PC-3 (cell line): ENCODE data around the gene BICRA. TPM values are rescaled to one million over a fixed set of nuclear protein-coding genes. Genes with fewer than 3 reads are reported as not detected.

Source experiments
- ATAC-seq: fragments of 200-7000 bp; cut with Tn5 transposase; 2 replicates; pipeline ENCODE4 v1.9.1; 2020; ENCODE audit warnings: mild to moderate bottlenecking, moderate library complexity
- BruUV-seq: library from RNA; stranded (reverse); fragments of 400-500 nt; replicated peaks from 2 replicates; lab custom pipeline; 2021; lab: Mats Ljungman, UMichigan
- CTCF ChIA-PET: fragments of 300-600 bp; sonication (Branson Sonifier 250); formaldehyde crosslinking; loops from one replicate; lab custom pipeline; 2022; ENCODE audit warnings: antibody characterized with exemption; lab: Charles Lee
- POLR2A ChIA-PET: fragments of 300-600 bp; sonication (Branson Sonifier 250); formaldehyde crosslinking; loops from one replicate; lab custom pipeline; 2022; ENCODE audit warnings: antibody characterized with exemption; ENCODE audit not compliant: unreplicated experiment; lab: Charles Lee
- DNase-seq: peaks from one replicate; pipeline ENCODE4 v3.0.0-alpha.2; 2015
- H2AFZ ChIP-seq: fragments of 300-600 bp; sonication (generic); 2 replicates; pipeline ENCODE4 v1.6.0; 2016; ENCODE audit warnings: antibody characterized with exemption, low read length
- H3F3A ChIP-seq: fragments of 300-600 bp; sonication (generic); one replicate; pipeline ENCODE4 v1.6.0; 2017; ENCODE audit warnings: antibody characterized with exemption, low read length, control low read depth, mild to moderate bottlenecking; ENCODE audit not compliant: unreplicated experiment
- H3K27ac ChIP-seq: fragments of 300-600 bp; sonication (generic); 2 replicates; pipeline ENCODE4 v1.5.1; 2016; ENCODE audit warnings: mild to moderate bottlenecking, low read length
- H3K27me3 ChIP-seq: fragments of 300-600 bp; sonication (generic); 2 replicates; pipeline ENCODE4 v1.6.1; 2016; ENCODE audit warnings: low read length, mixed read lengths
- H3K36me3 ChIP-seq: fragments of 300-600 bp; sonication (generic); 2 replicates; pipeline ENCODE4 v1.6.1; 2016; ENCODE audit warnings: low read depth, mixed run types, low read length, mixed read lengths
- H3K4me1 ChIP-seq: fragments of 300-600 bp; sonication (generic); 2 replicates; pipeline ENCODE4 v1.5.1; 2016; ENCODE audit warnings: low read length; ENCODE audit not compliant: insufficient read depth
- H3K4me2 ChIP-seq: fragments of 300-600 bp; sonication (generic); 2 replicates; pipeline ENCODE4 v1.6.0; 2016; ENCODE audit warnings: low read length
- H3K4me3 ChIP-seq: fragments of 300-600 bp; sonication (generic); 2 replicates; pipeline ENCODE4 v1.5.1; 2016; ENCODE audit warnings: mild to moderate bottlenecking, low read length, mixed read lengths
- H3K79me2 ChIP-seq: fragments of 300-600 bp; sonication (generic); 2 replicates; pipeline ENCODE4 v1.6.1; 2017; ENCODE audit warnings: low read length, mixed read lengths
- H3K9ac ChIP-seq: fragments of 300-600 bp; sonication (generic); 2 replicates; pipeline ENCODE4 v1.6.0; 2016; ENCODE audit warnings: mild to moderate bottlenecking, low read length
- H3K9me2 ChIP-seq: fragments of 300-600 bp; sonication (generic); replicated peaks from 2 replicates; pipeline ENCODE4 v1.6.1; 2016; ENCODE audit warnings: mixed run types, low read length, mixed read lengths
- H3K9me3 ChIP-seq: fragments of 300-600 bp; sonication (generic); 2 replicates; pipeline ENCODE4 v1.6.1; 2016; ENCODE audit warnings: low read length, mixed read lengths
- H4K20me1 ChIP-seq: fragments of 300-600 bp; sonication (generic); 2 replicates; pipeline ENCODE4 v1.6.1; 2016; ENCODE audit warnings: low read length, mixed read lengths
- EZH2 ChIP-seq: fragments of 300-600 bp; sonication (generic); IDR thresholded peaks from one replicate; pipeline ENCODE4 v1.6.1; 2017; ENCODE audit warnings: antibody characterized with exemption, mild to moderate bottlenecking, low read length; ENCODE audit not compliant: unreplicated experiment
- EZH2phosphoT487 ChIP-seq: fragments of 300-600 bp; sonication (generic); IDR thresholded peaks from 2 replicates; pipeline ENCODE4 v1.6.1; 2018; ENCODE audit warnings: mild to moderate bottlenecking, antibody characterized with exemption, low read length, borderline replicate concordance
- intact Hi-C: fragments of 100-400 bp; cut with micrococcal nuclease; formaldehyde crosslinking; loops from 2 replicates; pipeline ENCODE4 v1.9.0; 2023
- total RNA-seq: library from RNA; depleted of rRNA; stranded (reverse); fragments of >200 nt; gene quantifications from 2 replicates; pipeline ENCODE4 v1.2.3, GENCODE V29; 2014
- TF ChIP-seq, protein P1 (sequence below): fragments of 300-600 bp; sonication (generic); conservative IDR thresholded peaks from 2 replicates; pipeline ENCODE4 v1.5.1; 2017; ENCODE audit warnings: antibody characterized with exemption, low read depth, mild to moderate bottlenecking, low read length

BICRA gene
- total RNA-seq, 1 experiment from 2014 or later: 1.2 TPM

- no peaks in the 10 kb centered on the region for H3K9me3 ChIP-seq
- intact Hi-C loops: no loop called here
- ChIA-PET POLR2A (no interaction called here), CTCF (no interaction called here)
- no peak for TF ChIP-seq EZH2phosphoT487
- TF ChIP-seq, protein P1, sequence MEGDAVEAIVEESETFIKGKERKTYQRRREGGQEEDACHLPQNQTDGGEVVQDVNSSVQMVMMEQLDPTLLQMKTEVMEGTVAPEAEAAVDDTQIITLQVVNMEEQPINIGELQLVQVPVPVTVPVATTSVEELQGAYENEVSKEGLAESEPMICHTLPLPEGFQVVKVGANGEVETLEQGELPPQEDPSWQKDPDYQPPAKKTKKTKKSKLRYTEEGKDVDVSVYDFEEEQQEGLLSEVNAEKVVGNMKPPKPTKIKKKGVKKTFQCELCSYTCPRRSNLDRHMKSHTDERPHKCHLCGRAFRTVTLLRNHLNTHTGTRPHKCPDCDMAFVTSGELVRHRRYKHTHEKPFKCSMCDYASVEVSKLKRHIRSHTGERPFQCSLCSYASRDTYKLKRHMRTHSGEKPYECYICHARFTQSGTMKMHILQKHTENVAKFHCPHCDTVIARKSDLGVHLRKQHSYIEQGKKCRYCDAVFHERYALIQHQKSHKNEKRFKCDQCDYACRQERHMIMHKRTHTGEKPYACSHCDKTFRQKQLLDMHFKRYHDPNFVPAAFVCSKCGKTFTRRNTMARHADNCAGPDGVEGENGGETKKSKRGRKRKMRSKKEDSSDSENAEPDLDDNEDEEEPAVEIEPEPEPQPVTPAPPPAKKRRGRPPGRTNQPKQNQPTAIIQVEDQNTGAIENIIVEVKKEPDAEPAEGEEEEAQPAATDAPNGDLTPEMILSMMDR: no peak
- TF ChIP-seq EZH2: no peak
- H4K20me1 ChIP-seq: no peaks in the 10 kb centered on the region
- H3K4me3 ChIP-seq: no peak overlapping the region
- H3K79me2 ChIP-seq: no peaks in the 10 kb centered on the region
- BruUV-seq: no TSS peak
- no peak for ATAC-seq
- no peak overlapping the region for H3K27ac ChIP-seq
- peaks cover 3% of the 10 kb centered on the region; the same call in 1 of the 2 replicates for H3K4me1 ChIP-seq
- no peaks in the 10 kb centered on the region for H3K36me3 ChIP-seq
- no peak overlapping the region for H2AFZ ChIP-seq
- H3K4me2 ChIP-seq: no peak overlapping the region
- no peaks in the 10 kb centered on the region for H3K27me3 ChIP-seq
- H3K9me2 ChIP-seq: no peaks in the 10 kb centered on the region
- no peak overlapping the region for H3K9ac ChIP-seq
- peaks cover 5% of the 10 kb centered on the region for H3F3A ChIP-seq
- no peak for DNase-seq
These were observed 126.2 kb downstream of the BICRA start for GRCh38 chr19:47735131-47735530.

GRCh38 chr19:47740866-47741519, 132.1 kb downstream of the BICRA start:
- DNase-seq: no peak
- Histone ChIP-seq H3K27me3 (no peaks in the 10 kb centered on the region), H2AFZ (no peak overlapping the region), H3K9ac (no peak overlapping the region), H3K9me2 (no peaks in the 10 kb centered on the region), H3K4me3 (no peak overlapping the region), H3K36me3 (no peaks in the 10 kb centered on the region), H3K9me3 (no peaks in the 10 kb centered on the region), H3F3A (no peaks in the 10 kb centered on the region), H3K79me2 (peaks cover 3% of the 10 kb centered on the region), H3K27ac (no peak overlapping the region), H4K20me1 (no peaks in the 10 kb centered on the region), H3K4me2 (no peak overlapping the region), H3K4me1 (peaks cover 15% of the 10 kb centered on the region)
- no peak for TF ChIP-seq EZH2phosphoT487
- TF ChIP-seq EZH2: no peak
- TF ChIP-seq, protein P1: no peak
- ATAC-seq: no peak
- ChIA-PET CTCF (no interaction called here), POLR2A (no interaction called here)
- intact Hi-C loops: no loop called here
- no TSS peak for BruUV-seq

DNA sequence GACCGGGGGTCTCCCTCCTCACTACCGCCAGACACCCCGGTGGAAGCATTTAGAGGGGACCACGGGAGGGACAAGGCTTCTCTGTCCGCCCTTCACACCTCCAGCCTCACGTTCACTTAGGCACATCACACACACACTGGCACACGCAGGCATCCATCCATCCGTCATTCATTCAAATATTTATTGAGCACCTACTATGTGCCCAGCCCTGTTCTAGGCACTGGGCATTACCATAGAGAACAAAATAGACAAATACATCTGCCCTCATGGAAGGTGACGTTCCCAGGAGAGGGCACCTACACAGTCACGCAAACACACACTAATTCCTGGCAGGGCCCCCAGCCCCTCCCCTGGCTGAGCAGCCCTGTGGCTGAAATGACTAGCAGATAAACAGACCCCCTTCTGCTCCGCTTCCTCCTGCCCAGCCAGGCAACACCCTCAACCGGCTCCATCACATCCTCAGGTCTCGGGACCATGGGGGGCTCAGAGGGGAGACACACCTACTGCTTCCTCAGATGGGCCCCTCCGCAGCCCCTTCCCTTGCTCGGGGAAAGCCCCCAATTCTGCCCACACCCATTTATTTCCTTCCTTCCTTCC, 132.7 kb downstream of the BICRA start:
- BruUV-seq: no TSS peak
- H3K79me2 ChIP-seq: peaks cover 9% of the 10 kb centered on the region
- no peak overlapping the region for H3K4me2 ChIP-seq
- intact Hi-C loops: loop anchor here (2.0 kb wide), 3 partner anchors 13 to 143 kb away; no protein-coding TSS in a partner anchor
- no peak overlapping the region for H3K4me3 ChIP-seq
- H3K27ac ChIP-seq: no peak overlapping the region
- no peaks in the 10 kb centered on the region for H3K9me2 ChIP-seq
- ChIA-PET CTCF (no interaction called here), POLR2A (no interaction called here)
- H3K9ac ChIP-seq: no peak overlapping the region
- H3F3A ChIP-seq: no peaks in the 10 kb centered on the region
- H3K36me3 ChIP-seq: no peaks in the 10 kb centered on the region
- H4K20me1 ChIP-seq: no peaks in the 10 kb centered on the region; the same call in 1 of the 2 replicates
- H3K27me3 ChIP-seq: no peaks in the 10 kb centered on the region
- H3K4me1 ChIP-seq: peaks cover 18% of the 10 kb centered on the region
- no peak overlapping the region for H2AFZ ChIP-seq
- DNase-seq: no peak
- TF ChIP-seq EZH2 (no peak), EZH2phosphoT487 (no peak)
- TF ChIP-seq, protein P1: no peak
- no peak for ATAC-seq
- H3K9me3 ChIP-seq: no peaks in the 10 kb centered on the region
